Breast epithelium (tissue), 3 donors: Measurements from ENCODE around the gene GABRA4.

Source experiments
- POLR2A ChIP-seq: fragments of 450-650 bp; IDR thresholded peaks from one replicate; pipeline ENCODE4 v1.6.1; 2016; ENCODE audit warnings: antibody characterized with exemption, mild to moderate bottlenecking, moderate library complexity
- POLR2AphosphoS5 ChIP-seq, 3 donors: sonication (generic); formaldehyde crosslinking; IDR thresholded peaks; one replicate each; pipeline ENCODE4 v1.6.1; 2017; ENCODE audit warnings: antibody characterized with exemption in 3 of 3

- TF ChIP-seq POLR2AphosphoS5 (IDR thresholded peaks at IDR 0.05) = no peak
- no peak for TF ChIP-seq POLR2A
These were observed 42.6 kb downstream of the GABRA4 start for GRCh38 chr4:46950826-46951225.
